ENCODE data around the gene COMMD3.
"Not testable (repeated sequence)": the region's sequence is repeated elsewhere in the genome, so short reads cannot be mapped to it uniquely, and the experiment has no call there.

COMMD3 gene

GRCh38 chr10:22349755-22350154 is 33.6 kb downstream of the COMMD3 start:
- DNase-seq = no peak
- Histone ChIP-seq H3K9me3 (no peaks in the 10 kb centered on the region), H3K27me3 (peaks cover 15% of the 10 kb centered on the region), H3K4me1 (no peaks in the 10 kb centered on the region), H3K4me3 (ENCODE audit: low read depth, low read length) (no peak overlapping the region), H3K36me3 (no peaks in the 10 kb centered on the region)
- TF ChIP-seq CTCF (IDR thresholded peaks at IDR 0.05; ENCODE audit: low read depth, low read length) = no peak

GRCh38 chr10:22351131-22351703 is 35.0 kb downstream of the COMMD3 start:
- DNase-seq = no peak
- no peaks in the 10 kb centered on the region for H3K4me1 ChIP-seq
- no peak overlapping the region for H3K4me3 ChIP-seq (ENCODE audit: low read depth, low read length)
- H3K9me3 ChIP-seq = no peaks in the 10 kb centered on the region
- no peak for TF ChIP-seq CTCF (IDR thresholded peaks at IDR 0.05; ENCODE audit: low read depth, low read length)
- no peaks in the 10 kb centered on the region for H3K36me3 ChIP-seq
- peaks cover under 1% of the 10 kb centered on the region for H3K27me3 ChIP-seq

GRCh38 chr10:22356324-22356873 is 40.2 kb downstream of the COMMD3 start:
- Histone ChIP-seq H3K9me3 (no peaks in the 10 kb centered on the region), H3K36me3 (no peaks in the 10 kb centered on the region), H3K27me3 (no peaks in the 10 kb centered on the region), H3K4me3 (ENCODE audit: low read depth, low read length) (no peak overlapping the region), H3K4me1 (no peaks in the 10 kb centered on the region; the same call in 1 of the 2 replicates)
- DNase-seq = no peak
- no peak for TF ChIP-seq CTCF (IDR thresholded peaks at IDR 0.05; ENCODE audit: low read depth, low read length)

- not testable (repeated sequence) for DNase-seq; H3K36me3 ChIP-seq; H3K9me3 ChIP-seq; H3K4me1 ChIP-seq; H3K4me3 ChIP-seq (ENCODE audit: low read depth, low read length); H3K27me3 ChIP-seq
These were observed 41.6 kb downstream of the COMMD3 start for GRCh38 chr10:22357770-22358169.

- no peak overlapping the region for H3K4me3 ChIP-seq (ENCODE audit: low read depth, low read length)
- no peaks in the 10 kb centered on the region for H3K9me3 ChIP-seq
- TF ChIP-seq CTCF (IDR thresholded peaks at IDR 0.05; ENCODE audit: low read depth, low read length) = no peak
- H3K36me3 ChIP-seq = no peaks in the 10 kb centered on the region
- H3K4me1 ChIP-seq = no peaks in the 10 kb centered on the region
- no peak for DNase-seq
- H3K27me3 ChIP-seq = no peaks in the 10 kb centered on the region
These were observed 47.1 kb downstream of the COMMD3 start for GRCh38 chr10:22363305-22363704.

- no peaks in the 10 kb centered on the region for H3K27me3 ChIP-seq
- H3K4me1 ChIP-seq = no peaks in the 10 kb centered on the region
- DNase-seq = no peak
- no peaks in the 10 kb centered on the region for H3K9me3 ChIP-seq
- H3K4me3 ChIP-seq (ENCODE audit: low read depth, low read length) = no peak overlapping the region
- no peak for TF ChIP-seq CTCF (IDR thresholded peaks at IDR 0.05; ENCODE audit: low read depth, low read length)
- H3K36me3 ChIP-seq = no peaks in the 10 kb centered on the region
These were observed 48.4 kb downstream of the COMMD3 start for GRCh38 chr10:22364407-22365140.

Measured in BE2C (cell line).